ENCODE data around the gene CACNA1A. TPM values are rescaled to one million over a fixed set of nuclear protein-coding genes. Genes with fewer than 3 reads are reported as not detected.

The CACNA1A gene
- polyA plus RNA-seq, 2 of the 4 experiments (the other 2 are of a cell fraction): 0.27 to 0.71 TPM

GRCh38 chr19:13314761-13315160 is 191.5 kb downstream of the CACNA1A start:
- ChIA-PET CTCF (interaction anchor here (1.0 kb wide), 1 partner anchor 37 kb away, joined by 3 read pairs; no protein-coding TSS in a partner anchor), POLR2A (no interaction called here)
- Histone ChIP-seq H3K4me2 (no peak overlapping the region), H3K4me1 (no peaks in the 10 kb centered on the region), H3K27ac (no peak overlapping the region), H3K9me3 (no peaks in the 10 kb centered on the region), H3K4me3 (no peak overlapping the region)
- DNase-seq (ENCODE audit: low read depth in 1 of 2, low spot score in 1 of 2) (no peak), ATAC-seq (no peak), FAIRE-seq (no peak)
- TF ChIP-seq RCOR1 (IDR thresholded peaks at IDR 0.05; ENCODE audit: low read depth, low read length) (no peak), HEYL (CRISPR knock-in tag; IDR thresholded peaks at IDR 0.05) (no peak), BCL3 (IDR thresholded peaks at IDR 0.05) (no peak), KDM5A (IDR thresholded peaks at IDR 0.05) (no peak), MAX (IDR thresholded peaks at IDR 0.05) (no peak), CEBPB (IDR thresholded peaks at IDR 0.05) (no peak), MAFK (IDR thresholded peaks at IDR 0.05; ENCODE audit: partially characterized antibody) (no peak), FOSL2 (IDR thresholded peaks at IDR 0.05) (no peak), FOSL2 (CRISPR knock-in tag; IDR thresholded peaks at IDR 0.05) (no peak), HOXB13 (CRISPR knock-in tag; IDR thresholded peaks at IDR 0.05; ENCODE audit: low read depth) (no peak), SREBF2 (IDR thresholded peaks at IDR 0.05) (no peak), NFE2L2 (conservative IDR thresholded peaks at IDR 0.05; ENCODE audit: low read length) (no peak), CBX8 (IDR thresholded peaks at IDR 0.05) (no peak), CTCF (IDR thresholded peaks at IDR 0.05) (no peak), NR3C1 (IDR thresholded peaks at IDR 0.05) (no peak), HOXA7 (CRISPR knock-in tag; IDR thresholded peaks at IDR 0.05) (no peak), TFCP2L1 (CRISPR knock-in tag; IDR thresholded peaks at IDR 0.05) (no peak), ZFP36 (IDR thresholded peaks at IDR 0.05; ENCODE audit: borderline replicate concordance, partially characterized antibody) (no peak), SMC3 (IDR thresholded peaks at IDR 0.05) (no peak)
- 59% methylated on average over 3 of the region's 3 CpGs for WGBS (ENCODE audit: missing lambda C conversion rate)

GRCh38 chr19:13313875-13314274 is 192.4 kb downstream of the CACNA1A start:
- FAIRE-seq: no peak
- ATAC-seq: no peak
- no peaks in the 10 kb centered on the region for H3K9me3 ChIP-seq
- WGBS (ENCODE audit: missing lambda C conversion rate): 0% methylated on average over 2 of the region's 2 CpGs
- ChIA-PET POLR2A (no interaction called here), CTCF (interaction anchor here (1.0 kb wide), 1 partner anchor 36 kb away, joined by 3 read pairs; no protein-coding TSS in a partner anchor)
- no peak for DNase-seq (ENCODE audit: low read depth in 1 of 2, low spot score in 1 of 2)
- H3K4me2 ChIP-seq: no peak overlapping the region
- no peak for TF ChIP-seq EP300 (IDR thresholded peaks at IDR 0.05)
- peak; percentile 18 for TF ChIP-seq MAFK (IDR thresholded peaks at IDR 0.05; ENCODE audit: partially characterized antibody)
- no peaks in the 10 kb centered on the region for H3K4me1 ChIP-seq
- no peak overlapping the region for H3K27ac ChIP-seq
- no peak overlapping the region for H3K4me3 ChIP-seq

GRCh38 chr19:13309864-13310263 is 196.4 kb downstream of the CACNA1A start:
- no peaks in the 10 kb centered on the region for H3K4me1 ChIP-seq
- ATAC-seq: no peak
- H3K4me2 ChIP-seq: no peak overlapping the region
- no peak overlapping the region for H3K4me3 ChIP-seq
- no peak for DNase-seq (ENCODE audit: low read depth in 1 of 2, low spot score in 1 of 2)
- WGBS (ENCODE audit: missing lambda C conversion rate): 11% methylated on average over 8 of the region's 8 CpGs
- ChIA-PET CTCF (interaction anchor here (0.6 to 0.7 kb wide), 2 partner anchors 49 to 65 kb away, joined by 3 to 4 read pairs; no protein-coding TSS in a partner anchor), POLR2A (no interaction called here)
- no peaks in the 10 kb centered on the region for H3K9me3 ChIP-seq
- H3K27ac ChIP-seq: no peak overlapping the region
- FAIRE-seq: no peak
- TF ChIP-seq NFE2L2 (conservative IDR thresholded peaks at IDR 0.05; ENCODE audit: low read length): no peak
- no peak for TF ChIP-seq HOXB13 (CRISPR knock-in tag; IDR thresholded peaks at IDR 0.05; ENCODE audit: low read depth)
- TF ChIP-seq EP300 (IDR thresholded peaks at IDR 0.05): no peak
- TF ChIP-seq BHLHE40 (IDR thresholded peaks at IDR 0.05; ENCODE audit: low read depth, low read length): no peak
- no peak for TF ChIP-seq FOSB (CRISPR knock-in tag; IDR thresholded peaks at IDR 0.05)
- no peak for TF ChIP-seq CHD2 (IDR thresholded peaks at IDR 0.05; ENCODE audit: low read length, partially characterized antibody)
- no peak for TF ChIP-seq GATA3 (IDR thresholded peaks at IDR 0.05; ENCODE audit: borderline replicate concordance)
- no peak for TF ChIP-seq HDAC2 (IDR thresholded peaks at IDR 0.05)
- no peak for TF ChIP-seq USF2 (IDR thresholded peaks at IDR 0.05)
- TF ChIP-seq MAX (IDR thresholded peaks at IDR 0.05): no peak
- TF ChIP-seq PBX3 (IDR thresholded peaks at IDR 0.05): no peak
- TF ChIP-seq RCOR1 (IDR thresholded peaks at IDR 0.05; ENCODE audit: low read depth, low read length): no peak
- no peak for TF ChIP-seq TP53 (CRISPR knock-in tag; IDR thresholded peaks at IDR 0.05)
- TF ChIP-seq MAZ (IDR thresholded peaks at IDR 0.05; ENCODE audit: borderline replicate concordance, low read depth, low read length): no peak
- no peak for TF ChIP-seq HES2 (IDR thresholded peaks at IDR 0.05)
- no peak for TF ChIP-seq JUN (IDR thresholded peaks at IDR 0.05)
- no peak for TF ChIP-seq E2F6 (IDR thresholded peaks at IDR 0.05; ENCODE audit: borderline replicate concordance, low read depth)
